ENCODE measurements around the gene CES1.

DNA sequence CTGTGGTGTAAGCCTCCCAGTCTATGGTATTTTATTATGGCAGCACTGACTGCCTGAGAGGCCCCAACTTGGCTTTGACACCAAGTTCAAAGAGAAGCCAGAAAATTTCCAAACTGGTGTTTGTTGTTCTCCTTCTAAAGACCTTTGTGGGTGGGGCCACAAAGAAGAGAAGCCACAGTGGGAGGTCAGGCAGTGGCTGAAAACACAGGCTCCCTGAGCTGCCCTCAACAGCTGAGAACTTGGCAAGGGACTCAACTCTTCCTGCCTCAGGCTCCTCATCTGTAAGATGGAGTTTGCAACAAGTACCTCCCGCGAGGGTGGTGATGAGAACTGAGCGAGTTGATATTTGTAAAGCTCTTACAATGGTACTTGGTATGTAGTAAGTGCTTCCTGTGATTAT lies 24.1 kb upstream of the CES1 start:
- TF ChIP-seq, protein P1, sequence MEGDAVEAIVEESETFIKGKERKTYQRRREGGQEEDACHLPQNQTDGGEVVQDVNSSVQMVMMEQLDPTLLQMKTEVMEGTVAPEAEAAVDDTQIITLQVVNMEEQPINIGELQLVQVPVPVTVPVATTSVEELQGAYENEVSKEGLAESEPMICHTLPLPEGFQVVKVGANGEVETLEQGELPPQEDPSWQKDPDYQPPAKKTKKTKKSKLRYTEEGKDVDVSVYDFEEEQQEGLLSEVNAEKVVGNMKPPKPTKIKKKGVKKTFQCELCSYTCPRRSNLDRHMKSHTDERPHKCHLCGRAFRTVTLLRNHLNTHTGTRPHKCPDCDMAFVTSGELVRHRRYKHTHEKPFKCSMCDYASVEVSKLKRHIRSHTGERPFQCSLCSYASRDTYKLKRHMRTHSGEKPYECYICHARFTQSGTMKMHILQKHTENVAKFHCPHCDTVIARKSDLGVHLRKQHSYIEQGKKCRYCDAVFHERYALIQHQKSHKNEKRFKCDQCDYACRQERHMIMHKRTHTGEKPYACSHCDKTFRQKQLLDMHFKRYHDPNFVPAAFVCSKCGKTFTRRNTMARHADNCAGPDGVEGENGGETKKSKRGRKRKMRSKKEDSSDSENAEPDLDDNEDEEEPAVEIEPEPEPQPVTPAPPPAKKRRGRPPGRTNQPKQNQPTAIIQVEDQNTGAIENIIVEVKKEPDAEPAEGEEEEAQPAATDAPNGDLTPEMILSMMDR (IDR thresholded peaks at IDR 0.05; ENCODE audit: borderline replicate concordance, extremely low read depth, low read length, poor library complexity, severe bottlenecking): no peak
- TF ChIP-seq EZH2 (IDR thresholded peaks at IDR 0.05; ENCODE audit: borderline replicate concordance, low read depth, low read length, severe bottlenecking): no peak
